UCSD-AML1 (cell line): ENCODE measurements around the gene CBL.
A peak's percentile ranks its signal among the peaks of the same experiment; 100 is the strongest.

Source experiments
- DNase-seq: peaks from one replicate; lab custom pipeline; 2025; ENCODE audit not compliant: unreplicated experiment; lab: John Stamatoyannopoulos, UW

CBL gene

GRCh38 chr11:119323532-119324033 is 117.4 kb downstream of the CBL start:
- DNase-seq: peak; percentile 67

- no peak for DNase-seq
Observed at GRCh38 chr11:119324189-119324588, 118.0 kb downstream of the CBL start.

GRCh38 chr11:119329320-119329719 is 123.2 kb downstream of the CBL start:
- no peak for DNase-seq

- DNase-seq: no peak
Observed at GRCh38 chr11:119330237-119330636, 124.1 kb downstream of the CBL start.

GRCh38 chr11:119332111-119332765 is 126.1 kb downstream of the CBL start:
- DNase-seq: no peak

DNA sequence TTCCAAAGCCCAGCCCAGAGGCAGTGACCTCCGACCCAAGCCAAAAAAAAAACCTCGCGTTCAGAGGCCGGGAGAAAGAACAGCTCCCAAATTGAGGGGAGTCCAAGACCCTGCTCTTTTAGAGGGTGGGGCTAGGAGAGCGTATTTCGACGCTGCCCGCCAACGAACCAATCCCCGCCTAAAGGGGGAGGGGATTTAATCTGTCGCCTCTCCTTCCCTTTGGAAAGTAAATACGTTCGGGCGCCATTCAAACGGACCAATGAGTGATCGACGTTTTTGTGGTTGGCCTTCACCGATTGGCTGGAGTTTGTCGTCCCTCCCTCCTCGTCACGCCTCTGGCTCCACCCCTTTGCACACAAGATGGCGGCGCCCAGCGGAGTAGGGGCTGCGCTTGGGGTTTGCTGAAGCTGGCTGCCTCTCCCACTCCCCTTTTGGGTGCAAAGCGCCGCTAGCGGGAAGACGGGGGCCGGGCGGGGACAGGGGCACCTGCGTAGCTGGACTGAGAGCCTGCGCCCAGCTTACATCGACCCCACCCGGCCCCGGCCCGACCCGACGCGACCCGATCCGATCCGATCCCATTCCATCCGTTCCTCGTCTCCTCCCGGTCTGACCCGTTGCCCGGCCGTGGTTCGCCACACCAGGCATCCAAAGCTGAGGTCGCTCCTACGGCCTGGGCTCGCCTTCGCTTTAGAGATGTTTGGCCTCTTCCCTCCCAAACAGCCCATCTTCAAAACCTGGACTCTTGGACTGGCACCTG is 128.2 kb downstream of the CBL start, which contains the start of gene RNF26:
Gene RNF26, plus strand, starts transcription at position 354 of the 757 bp plus-strand sequence. CDS start 596 bp downstream, outside the sequence.
- DNase-seq: peak; percentile 92

GRCh38 chr11:119335091-119335654 is 129.0 kb downstream of the CBL start:
- no peak for DNase-seq

GRCh38 chr11:119335655-119336543 is 129.8 kb downstream of the CBL start:
- no peak for DNase-seq

DNA sequence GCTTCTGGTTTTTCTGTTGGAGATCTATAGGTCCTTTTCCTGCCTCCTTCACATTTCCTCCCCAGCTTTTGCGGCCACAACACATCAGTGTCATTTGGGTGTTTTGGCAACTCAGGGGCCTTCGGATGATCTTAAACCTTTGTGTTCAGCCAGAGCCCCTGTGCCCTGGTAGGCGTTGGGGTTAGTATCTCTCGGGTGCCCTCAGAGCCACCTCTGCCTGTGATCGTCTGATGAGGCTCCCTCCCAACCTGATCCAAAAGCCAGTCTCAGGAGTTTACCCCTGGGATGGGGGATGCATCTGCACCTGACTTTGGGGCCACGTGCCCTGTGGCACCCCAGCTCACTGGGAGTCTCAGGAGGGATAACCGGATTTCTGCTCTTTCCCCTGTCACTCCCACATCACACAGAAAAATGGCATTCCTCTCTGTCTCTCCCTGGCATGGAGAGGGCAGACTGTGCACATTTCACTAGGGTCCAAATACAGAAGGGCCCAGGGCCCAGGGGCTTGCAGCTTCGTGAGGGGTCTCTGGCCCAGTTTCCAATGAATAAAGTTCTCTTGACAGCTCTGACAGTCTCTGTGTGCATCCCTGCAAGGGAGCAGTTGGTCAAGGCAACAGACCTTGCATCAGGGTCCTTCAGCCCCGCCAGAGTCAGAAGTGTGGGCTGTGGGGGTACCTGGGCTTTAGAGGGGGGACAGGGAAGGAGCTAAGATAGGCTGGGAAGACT is 130.8 kb downstream of the CBL start:
- DNase-seq: no peak

DNA sequence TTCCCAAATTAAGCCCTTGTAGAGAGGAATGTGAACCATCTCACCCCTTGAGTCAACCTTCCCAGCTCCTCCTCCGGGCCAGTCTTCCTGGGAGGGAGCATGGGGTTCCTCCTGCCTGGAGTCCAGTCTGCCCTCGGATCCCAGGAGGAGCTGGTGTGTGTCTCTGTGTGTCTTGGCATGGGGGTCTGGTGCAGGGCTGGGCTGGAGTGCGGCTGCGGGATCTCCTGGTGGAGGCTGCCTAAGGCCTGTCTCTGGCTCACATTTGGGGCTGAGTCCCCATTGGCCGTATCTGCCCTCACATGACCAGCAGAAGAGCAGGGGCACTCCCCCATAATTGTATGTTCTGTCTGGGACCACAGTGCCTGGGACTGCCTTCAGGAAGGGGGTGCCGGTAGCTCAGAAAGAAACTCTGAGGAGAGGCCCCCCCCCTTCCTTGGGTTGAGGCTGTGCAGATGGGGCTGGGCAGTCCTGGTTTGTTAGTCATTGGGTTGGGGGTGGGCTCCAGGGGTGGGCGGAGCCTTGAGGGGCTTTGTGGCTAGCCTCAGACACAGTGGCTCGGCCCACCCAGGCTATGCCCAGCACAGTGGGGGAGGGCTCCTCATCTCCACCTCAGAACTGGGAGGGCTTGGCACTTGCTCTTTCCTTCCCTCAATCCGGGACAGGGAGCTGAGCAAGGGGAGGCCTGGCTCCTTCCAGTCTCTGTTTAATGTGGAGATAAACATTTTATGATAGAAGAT is 131.6 kb downstream of the CBL start:
- no peak for DNase-seq

DNA sequence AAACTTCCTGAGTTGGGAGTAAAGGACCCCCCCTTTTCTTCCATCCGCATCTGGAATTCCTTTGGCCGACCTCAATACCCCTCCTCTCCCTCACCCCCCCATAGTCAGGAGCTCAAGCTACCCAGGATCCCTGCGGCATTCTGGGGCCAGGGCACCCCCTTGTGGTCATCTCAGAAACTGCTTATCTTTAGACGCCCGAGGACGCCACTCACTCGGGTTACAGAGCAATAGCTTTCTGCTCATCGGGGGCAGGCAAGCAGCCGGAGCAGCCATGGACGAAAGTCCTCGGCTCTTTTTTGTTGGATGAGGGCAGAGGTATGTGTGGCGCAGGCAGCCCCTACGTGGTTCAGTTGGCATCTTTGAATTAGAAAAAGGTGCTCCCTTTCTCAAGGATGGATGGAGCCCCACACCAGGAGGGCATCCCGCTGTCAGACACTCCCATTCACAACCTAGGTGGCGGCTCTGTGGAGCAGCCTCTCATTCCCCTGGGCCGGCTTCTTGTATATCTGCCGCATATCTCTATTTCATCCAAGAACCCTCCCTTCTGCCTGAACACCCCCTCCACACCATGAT is 132.3 kb downstream of the CBL start:
- peak; percentile 65 for DNase-seq

DNA sequence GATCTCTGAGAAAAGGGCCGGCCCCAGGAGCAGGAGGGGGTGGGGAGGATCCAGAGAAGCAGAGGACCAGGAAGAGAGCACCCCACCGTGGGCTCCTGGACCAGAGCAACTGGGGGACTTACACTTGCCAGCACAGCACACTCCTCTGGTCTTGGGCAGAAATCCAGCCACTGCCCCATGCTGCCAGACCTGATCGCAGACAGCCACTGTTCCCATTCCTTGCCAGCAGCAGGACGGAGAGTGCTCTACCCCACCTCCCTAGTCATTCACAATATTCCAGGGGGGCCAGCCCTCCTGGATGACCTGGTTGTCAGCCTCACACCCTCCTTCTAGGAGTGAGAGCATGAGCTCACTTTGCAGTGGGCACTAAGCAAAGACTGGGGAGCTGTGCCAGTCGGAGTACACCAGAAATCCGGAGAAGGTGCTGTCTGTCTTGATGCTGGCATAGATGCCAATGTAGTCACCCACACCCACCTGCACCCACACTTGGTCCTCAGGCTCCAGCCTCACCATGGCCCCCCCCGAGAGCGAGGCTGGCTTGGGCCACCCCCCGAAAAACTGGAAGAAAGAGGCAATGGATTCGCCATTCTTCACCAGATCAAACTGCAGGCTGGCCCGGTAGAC is 132.9 kb downstream of the CBL start:
- DNase-seq: no peak

DNA sequence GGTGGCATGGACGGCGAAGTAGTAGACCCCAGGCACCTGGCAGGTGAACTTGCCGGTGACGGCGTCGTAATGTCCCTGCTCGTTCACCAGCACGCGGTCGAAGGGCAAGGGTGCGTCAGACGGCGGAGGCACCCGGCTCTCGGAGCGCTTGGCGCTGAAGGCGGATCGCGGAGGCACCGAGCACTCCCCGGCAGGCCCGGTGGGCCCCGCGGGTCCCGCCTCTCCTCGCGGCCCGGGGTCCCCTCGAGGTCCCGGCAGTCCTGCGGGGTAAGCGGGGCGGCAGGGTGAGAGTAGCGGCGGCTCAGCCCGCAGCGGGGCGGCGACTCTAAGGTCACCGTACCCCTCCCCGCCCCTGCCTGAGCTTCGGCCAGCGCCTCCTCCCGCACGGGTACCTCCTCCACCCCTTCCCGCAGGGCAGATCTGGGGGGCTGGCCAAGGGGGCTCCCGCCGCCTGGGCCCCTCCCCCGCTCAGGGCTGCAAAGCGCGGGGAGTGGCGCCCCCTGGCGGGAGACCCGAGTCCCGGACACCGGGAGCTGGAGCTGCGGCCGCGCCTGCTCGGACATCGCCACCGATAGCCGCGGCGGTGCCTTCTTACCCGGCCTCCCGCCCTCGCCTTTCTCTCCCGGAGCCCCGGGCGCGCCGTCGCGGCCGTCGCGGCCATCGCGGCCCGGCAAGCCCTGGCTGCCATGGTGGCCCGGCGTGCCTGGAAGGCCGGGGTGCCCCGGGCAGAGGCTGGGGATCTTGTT is 133.6 kb downstream of the CBL start:
- no peak for DNase-seq

DNA sequence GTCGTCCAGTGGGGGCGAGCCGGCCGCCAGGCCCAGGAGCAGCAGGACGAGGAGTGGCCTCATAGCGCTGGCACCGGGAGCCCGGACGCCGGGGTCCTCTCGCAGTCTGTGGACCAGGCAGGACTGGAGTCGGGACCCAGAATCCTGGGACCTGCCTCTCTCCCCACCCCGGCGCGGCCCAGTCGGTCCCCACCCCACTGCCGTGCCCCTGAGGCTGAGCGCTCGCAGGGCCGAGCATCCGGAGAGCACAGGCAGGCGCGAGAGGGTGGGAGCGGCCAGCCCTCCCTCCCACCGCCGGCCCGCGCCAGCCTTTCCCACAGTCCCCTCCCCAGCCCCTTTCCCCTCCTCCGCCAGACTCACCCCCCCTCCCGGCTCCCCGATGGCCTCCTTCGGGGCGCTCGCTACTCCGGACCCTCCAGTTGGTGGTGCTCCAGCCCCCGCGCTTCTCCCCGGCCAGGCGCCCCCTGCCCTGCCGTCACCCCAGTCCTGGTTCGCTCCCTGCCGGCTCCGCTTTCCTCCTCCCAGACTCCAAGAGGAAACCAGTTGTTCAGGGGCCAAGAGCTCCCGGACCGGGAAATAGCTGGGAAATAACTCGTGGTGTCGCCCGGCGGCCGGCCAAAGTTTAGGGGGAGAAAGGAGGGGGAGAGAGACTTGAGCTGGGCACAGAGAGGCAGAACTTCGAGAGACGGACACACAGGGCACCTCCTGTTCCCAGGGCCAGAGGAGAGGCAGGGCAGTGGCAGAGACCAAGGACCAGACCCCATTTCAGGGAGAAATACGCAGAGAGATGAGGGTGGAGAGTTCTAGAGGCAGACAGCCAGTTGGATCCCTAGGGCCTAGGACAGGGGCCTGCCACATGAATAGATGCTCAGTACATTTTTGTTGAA is 134.4 kb downstream of the CBL start, which contains the start of gene C1QTNF5:
Gene C1QTNF5, minus strand, starts transcription at position 549 of the 887 bp plus-strand sequence. Its CDS starts 486 bp downstream, at position 63.
- no peak for DNase-seq

DNA sequence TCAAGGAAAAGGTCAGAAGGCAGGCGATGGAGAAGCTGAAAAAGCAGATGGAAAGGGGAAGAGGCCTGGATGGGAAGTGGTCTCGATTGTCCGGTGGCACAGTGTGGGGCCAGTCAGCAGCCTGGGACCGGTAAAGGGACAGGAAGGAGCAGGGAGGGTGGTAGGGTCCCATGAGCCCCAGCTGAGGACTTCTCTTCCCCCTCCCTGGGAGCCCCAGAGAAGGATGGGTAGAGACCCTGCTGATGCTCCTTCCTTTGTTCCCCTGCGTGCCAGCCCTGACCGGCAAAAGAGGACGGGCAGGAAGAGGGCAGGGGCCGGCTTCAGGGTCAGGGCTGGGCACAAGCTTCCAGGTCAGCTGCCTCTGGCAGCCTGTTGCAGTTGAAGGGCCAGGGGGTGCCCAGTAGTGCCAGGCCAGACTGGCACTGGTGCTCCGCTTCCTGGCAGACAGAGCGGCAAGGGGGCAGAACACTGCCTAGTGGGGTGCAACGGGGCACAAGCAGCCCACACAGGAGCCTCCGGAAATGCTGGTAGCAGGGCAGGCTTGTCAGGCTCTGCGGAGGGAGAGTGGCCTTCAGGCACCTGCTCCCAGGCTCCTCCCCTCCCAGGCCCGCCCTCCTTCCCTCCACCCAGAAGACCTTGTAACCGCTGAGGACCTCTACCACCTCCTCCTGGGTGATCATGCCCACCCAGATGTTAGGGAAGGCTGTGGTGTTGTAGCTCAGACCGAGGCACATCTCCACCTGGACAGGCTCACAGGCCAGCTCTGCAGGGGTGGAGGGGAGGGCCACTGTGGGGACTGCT is 135.3 kb downstream of the CBL start:
- peak; percentile 39 for DNase-seq

DNA sequence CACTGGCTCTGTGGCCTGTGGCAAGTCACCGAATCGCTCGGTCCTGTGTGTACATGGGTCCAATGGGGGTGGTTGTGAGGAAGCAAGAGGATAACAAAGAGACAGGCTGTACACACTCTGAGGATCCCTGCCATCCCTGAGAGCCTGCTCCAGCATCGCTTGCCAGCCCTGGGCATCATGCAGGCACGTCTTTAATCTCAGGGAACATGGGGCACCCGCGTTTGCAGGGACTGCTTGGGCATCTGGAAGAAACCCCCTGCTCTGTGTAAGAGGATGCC is 135.8 kb downstream of the CBL start:
- DNase-seq: no peak
